Osteoblast (primary cell): ENCODE data around the gene LRRC3C. TPM values are rescaled to one million over a fixed set of nuclear protein-coding genes. Genes with fewer than 3 reads are reported as not detected.

ENCODE experiments used
- DNase-seq: peaks from one replicate; pipeline ENCODE4 v3.0.0; 2011; ENCODE audit warnings: low spot score, mixed read lengths; ENCODE audit not compliant: insufficient read length; ENCODE audit errors: missing footprints
- H2AFZ ChIP-seq: 2 replicates; pipeline ENCODE4 v1.6.0; 2011; ENCODE audit warnings: mild to moderate bottlenecking, low read length
- H3K27ac ChIP-seq: 2 replicates; pipeline ENCODE4 v1.5.1; 2011; ENCODE audit warnings: mild to moderate bottlenecking, low read depth, low read length, moderate library complexity
- H3K27me3 ChIP-seq: 2 replicates; pipeline ENCODE4 v1.6.0; 2012; ENCODE audit warnings: mild to moderate bottlenecking, control low read depth, inconsistent platforms, low read length, moderate library complexity; ENCODE audit not compliant: insufficient read depth
- H3K36me3 ChIP-seq: 2 replicates; pipeline ENCODE4 v1.5.1; 2011; ENCODE audit warnings: mild to moderate bottlenecking, low read length, control low read depth, moderate library complexity; ENCODE audit not compliant: insufficient read depth
- H3K4me1 ChIP-seq: 2 replicates; pipeline ENCODE4 v1.5.1; 2011; ENCODE audit warnings: mild to moderate bottlenecking, low read length, control low read depth, moderate library complexity; ENCODE audit not compliant: insufficient read depth
- H3K4me2 ChIP-seq: 2 replicates; pipeline ENCODE4 v1.6.0; 2011; ENCODE audit warnings: mild to moderate bottlenecking, low read length; ENCODE audit not compliant: insufficient read depth
- H3K4me3 ChIP-seq: fragments of 200-600 bp; sonication (generic); 3 replicates; pipeline ENCODE4 v1.5.1; 2012; ENCODE audit warnings: mild to moderate bottlenecking, low read length, inconsistent platforms; ENCODE audit not compliant: insufficient read depth
- H3K79me2 ChIP-seq: 2 replicates; pipeline ENCODE4 v1.6.0; 2012; ENCODE audit warnings: mild to moderate bottlenecking, low read length, control low read depth, inconsistent platforms; ENCODE audit not compliant: insufficient read depth
- H3K9me3 ChIP-seq: 2 replicates; pipeline ENCODE4 v1.5.1; 2011; ENCODE audit warnings: low read depth, low read length, control low read depth
- H4K20me1 ChIP-seq: 2 replicates; pipeline ENCODE4 v1.6.0; 2012; ENCODE audit warnings: mild to moderate bottlenecking, low read length, control low read depth; ENCODE audit not compliant: insufficient read depth
- CTCF ChIP-seq: IDR thresholded peaks from 2 replicates; pipeline ENCODE4 v1.5.1; 2011; ENCODE audit warnings: mild to moderate bottlenecking, low read depth, low read length, moderate library complexity; ENCODE audit errors: extremely low read depth
- total RNA-seq: library from RNA; depleted of rRNA; stranded (reverse); fragments of >200 nt; gene quantifications from 2 replicates; pipeline ENCODE4 v1.2.3, GENCODE V29; 2012

The LRRC3C gene
- total RNA-seq, 1 donor = not detected

- DNase-seq = no peak
- H3K4me2 ChIP-seq = peak overlapping the region; percentile 94
These were observed 661 bp downstream of the LRRC3C start for GRCh38 chr17:39927929-39928857.

GRCh38 chr17:39928858-39929645 lies 1.5 kb downstream of the LRRC3C start:
- peak; percentile 96 for DNase-seq
- H3K9me3 ChIP-seq = no peaks in the 10 kb centered on the region
- H3K4me1 ChIP-seq = peaks cover 50% of the 10 kb centered on the region
- no peaks in the 10 kb centered on the region for H3K36me3 ChIP-seq
- peak overlapping the region; percentile 94 for H3K4me2 ChIP-seq
- no peak for TF ChIP-seq CTCF
- H2AFZ ChIP-seq = no peak overlapping the region
- no peaks in the 10 kb centered on the region for H3K27me3 ChIP-seq
- H3K79me2 ChIP-seq = peaks cover 29% of the 10 kb centered on the region
- peak overlapping the region; percentile 91 for H3K4me3 ChIP-seq
- H4K20me1 ChIP-seq = peaks cover 32% of the 10 kb centered on the region
- peak overlapping the region; percentile 97 for H3K27ac ChIP-seq

More at GRCh38 chr17:39927929-39928857, 661 bp downstream of the LRRC3C start:
- no peaks in the 10 kb centered on the region for H3K9me3 ChIP-seq
- TF ChIP-seq CTCF = no peak
- H3K79me2 ChIP-seq = peaks cover 37% of the 10 kb centered on the region
- H3K27me3 ChIP-seq = no peaks in the 10 kb centered on the region
- peaks cover 7% of the 10 kb centered on the region for H3K36me3 ChIP-seq
- peaks cover 56% of the 10 kb centered on the region for H3K4me1 ChIP-seq
- peak overlapping the region; percentile 92 for H2AFZ ChIP-seq
- peaks cover 40% of the 10 kb centered on the region for H4K20me1 ChIP-seq
- peak overlapping the region; percentile 91 for H3K4me3 ChIP-seq
- H3K27ac ChIP-seq = peak overlapping the region; percentile 97

- Histone ChIP-seq H3K36me3 (no peaks in the 10 kb centered on the region), H2AFZ (no peak overlapping the region), H4K20me1 (peaks cover 24% of the 10 kb centered on the region), H3K4me3 (peak overlapping the region; percentile 2), H3K79me2 (peaks cover 21% of the 10 kb centered on the region), H3K9me3 (no peaks in the 10 kb centered on the region), H3K27me3 (no peaks in the 10 kb centered on the region), H3K4me2 (peak overlapping the region; percentile 94), H3K4me1 (peaks cover 42% of the 10 kb centered on the region), H3K27ac (peak overlapping the region; percentile 97)
- no peak for TF ChIP-seq CTCF
- no peak for DNase-seq
These were observed 2.3 kb downstream of the LRRC3C start for GRCh38 chr17:39929646-39930407.
